ENCODE results near the gene TRUB2.

GRCh38 chr9:128325629-128326028, 3.4 kb upstream of the TRUB2 start:
- TF ChIP-seq CTCF (IDR thresholded peaks at IDR 0.05; ENCODE audit: control extremely low read depth in 1 of 3, insufficient read depth in 1 of 3, low read depth in 1 of 3, low read length in 3 of 3) = no peak
- TF ChIP-seq POLR2AphosphoS5 (IDR thresholded peaks at IDR 0.05; ENCODE audit: low read depth, low read length) = no peak
- no peak for TF ChIP-seq PHF8 (conservative IDR thresholded peaks at IDR 0.05; ENCODE audit: low read depth, low read length)
- TF ChIP-seq USF2 (IDR thresholded peaks at IDR 0.05; ENCODE audit: low read length) = no peak
- TF ChIP-seq GABPA (IDR thresholded peaks at IDR 0.05; ENCODE audit: borderline replicate concordance, insufficient read depth, low read length) = no peak
- no peak for TF ChIP-seq EP300 (IDR thresholded peaks at IDR 0.05; ENCODE audit: borderline replicate concordance in 1 of 2, low read depth in 2 of 2, low read length in 2 of 2)
- TF ChIP-seq MAFK (IDR thresholded peaks at IDR 0.05; ENCODE audit: low read depth, low read length) = no peak
- TF ChIP-seq ZNF274 (IDR thresholded peaks at IDR 0.05; ENCODE audit: borderline replicate concordance, extremely low read depth, low read length) = no peak
- no peak for TF ChIP-seq JUND (IDR thresholded peaks at IDR 0.05; ENCODE audit: low read length)
